Fibroblast of skin of right biceps (primary cell): ENCODE measurements around the gene VASP.

Experiments used
- DNase-seq: peaks from one replicate; pipeline ENCODE4 v3.0.0-alpha.2; 2013

The VASP gene

GRCh38 chr19:45558399-45558878, 51.2 kb downstream of the VASP start:
- peak; percentile 34 for DNase-seq

DNA sequence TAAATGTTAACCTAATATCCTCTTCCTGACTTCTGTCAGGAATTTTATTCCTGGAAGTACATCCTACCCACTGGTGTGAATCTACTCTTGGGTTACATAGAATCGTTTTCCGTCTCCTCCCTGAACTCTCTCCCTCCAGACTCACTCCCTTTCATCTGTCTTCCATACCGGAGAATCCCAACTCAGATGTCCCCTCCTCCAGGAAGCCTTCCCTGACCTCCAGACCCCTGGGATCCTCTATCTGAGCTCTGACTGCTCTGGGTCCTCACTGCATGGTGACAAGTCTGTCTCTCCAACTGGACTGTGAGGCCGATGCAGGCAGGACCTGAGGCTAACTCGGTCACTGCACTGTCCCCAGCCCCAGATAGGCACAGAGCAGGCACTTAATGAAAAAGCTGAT, 52.8 kb downstream of the VASP start:
- DNase-seq: no peak

DNA sequence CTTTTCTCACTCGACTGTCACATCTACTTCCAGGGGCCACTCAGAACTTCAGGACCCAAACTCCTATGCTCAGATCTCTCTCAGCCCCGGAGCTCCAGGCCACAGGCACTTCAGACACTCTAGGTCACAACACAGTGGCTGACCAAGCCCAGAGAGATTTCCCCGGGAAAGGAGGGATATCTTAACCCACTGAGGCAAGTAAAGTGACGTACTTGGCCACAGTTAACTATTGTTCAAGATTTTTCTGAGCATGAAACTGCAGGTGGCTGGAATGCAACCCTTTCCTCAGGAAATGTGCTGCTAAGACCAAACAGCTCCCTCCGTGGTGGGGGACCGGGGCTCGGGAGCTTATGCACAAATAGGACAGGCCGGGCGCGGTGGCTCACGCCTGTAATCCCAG, 53.4 kb downstream of the VASP start:
- no peak for DNase-seq

DNA sequence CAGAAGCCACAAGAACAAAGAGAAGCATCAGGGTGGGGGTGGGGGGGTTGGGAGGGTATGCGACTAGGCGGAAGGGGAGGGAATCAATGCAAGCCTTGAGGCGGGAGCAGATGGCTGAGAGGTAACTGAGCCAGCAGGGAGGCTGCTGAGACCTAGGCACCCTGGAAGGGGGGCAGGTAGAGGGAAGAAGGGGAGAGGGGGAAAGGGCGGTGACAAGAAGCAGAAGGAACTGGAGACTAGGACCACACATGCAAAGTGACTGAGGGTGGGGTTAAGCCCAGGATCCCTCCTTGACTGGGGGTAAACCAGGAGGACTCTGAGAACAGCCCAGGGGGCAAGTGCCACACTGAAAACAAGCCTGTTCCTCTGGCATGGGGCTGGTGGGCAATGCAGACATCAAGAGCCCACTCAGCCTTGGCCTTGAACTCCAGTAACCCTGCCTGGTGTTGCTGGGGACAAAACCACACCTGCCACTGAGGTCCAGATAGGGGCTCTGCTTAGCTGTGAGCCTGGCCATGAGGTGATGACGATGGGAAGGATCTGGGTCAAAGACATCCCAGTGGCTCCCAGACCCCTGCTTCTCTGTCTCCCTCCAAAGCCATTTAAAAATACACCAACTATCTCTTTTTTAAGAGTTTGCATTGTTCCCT, 57.0 kb downstream of the VASP start:
- no peak for DNase-seq

DNA sequence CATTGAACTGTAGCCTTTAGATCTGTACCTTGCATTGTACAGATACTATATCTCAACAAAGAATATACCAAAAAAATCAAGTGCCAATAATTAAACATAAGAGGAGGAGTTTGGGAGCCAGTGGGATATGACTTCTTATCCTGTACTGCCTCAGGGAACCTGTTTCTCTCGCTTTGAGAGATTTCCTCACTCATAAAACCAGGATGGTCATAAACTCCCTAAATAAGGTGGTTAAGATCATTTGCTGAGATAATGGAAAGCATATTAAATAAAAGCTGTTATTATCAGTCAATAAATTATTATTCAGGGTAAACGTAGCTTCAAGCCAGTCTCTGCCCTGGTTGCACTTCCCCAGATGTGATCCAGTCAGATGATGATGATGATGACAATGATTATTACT, 60.3 kb downstream of the VASP start:
- DNase-seq: no peak

DNA sequence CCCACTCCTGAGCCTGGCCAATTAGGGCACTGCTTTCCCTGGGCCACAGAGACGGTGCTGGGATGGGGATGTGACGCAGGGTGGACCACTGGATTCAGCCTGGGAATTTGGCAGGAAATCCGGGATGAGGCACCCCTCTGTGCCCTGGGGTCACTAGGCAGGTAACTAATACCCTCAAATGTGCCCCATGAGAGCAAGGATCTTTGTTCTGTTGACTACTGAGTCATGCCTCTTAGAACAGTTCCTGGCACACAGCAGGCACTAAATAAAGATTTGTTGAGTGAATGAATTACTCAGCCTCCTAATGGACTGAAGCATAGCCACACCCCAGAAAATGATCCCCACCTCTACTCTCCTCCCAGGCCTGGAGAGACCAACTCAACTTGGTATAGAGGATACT, 61.5 kb downstream of the VASP start:
- peak; percentile 77 for DNase-seq

DNA sequence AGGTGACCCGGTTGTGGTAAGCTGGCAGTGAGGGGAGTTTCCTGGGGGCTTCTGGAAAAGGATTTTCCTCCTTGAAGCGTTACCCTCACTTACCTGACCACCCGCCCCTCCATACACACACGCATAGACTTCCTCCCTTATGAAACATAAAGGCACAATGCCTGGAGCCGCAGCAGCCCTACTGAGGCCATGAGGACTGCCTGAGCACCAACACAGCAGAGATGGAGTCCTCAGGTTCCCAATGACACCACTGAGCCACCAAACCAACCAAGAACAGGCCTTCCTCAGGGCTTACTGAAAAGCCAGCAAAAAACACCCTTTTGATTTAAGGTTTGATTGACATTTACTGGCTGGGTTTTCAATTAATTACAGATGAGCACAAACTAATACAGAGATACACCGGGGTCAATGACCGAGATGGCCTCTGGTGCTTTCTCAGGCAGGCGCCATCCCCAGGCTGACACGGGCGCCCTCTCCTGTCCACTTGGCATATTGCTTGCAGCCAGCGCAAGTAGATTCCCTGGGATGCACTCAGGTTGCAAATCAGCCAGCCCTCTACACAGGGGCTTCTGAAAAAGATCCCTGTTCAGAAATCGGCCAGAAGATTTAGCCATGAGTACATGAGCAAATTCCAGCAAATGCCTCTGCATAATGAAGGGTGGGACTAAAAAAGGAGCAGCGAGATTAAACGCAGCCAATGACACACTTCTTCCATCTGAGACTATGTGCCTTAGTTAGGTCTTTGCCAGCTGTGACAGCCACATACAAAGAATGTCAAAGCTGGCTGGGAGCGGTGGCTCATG, 62.5 kb downstream of the VASP start:
- peak; percentile 25 for DNase-seq

DNA sequence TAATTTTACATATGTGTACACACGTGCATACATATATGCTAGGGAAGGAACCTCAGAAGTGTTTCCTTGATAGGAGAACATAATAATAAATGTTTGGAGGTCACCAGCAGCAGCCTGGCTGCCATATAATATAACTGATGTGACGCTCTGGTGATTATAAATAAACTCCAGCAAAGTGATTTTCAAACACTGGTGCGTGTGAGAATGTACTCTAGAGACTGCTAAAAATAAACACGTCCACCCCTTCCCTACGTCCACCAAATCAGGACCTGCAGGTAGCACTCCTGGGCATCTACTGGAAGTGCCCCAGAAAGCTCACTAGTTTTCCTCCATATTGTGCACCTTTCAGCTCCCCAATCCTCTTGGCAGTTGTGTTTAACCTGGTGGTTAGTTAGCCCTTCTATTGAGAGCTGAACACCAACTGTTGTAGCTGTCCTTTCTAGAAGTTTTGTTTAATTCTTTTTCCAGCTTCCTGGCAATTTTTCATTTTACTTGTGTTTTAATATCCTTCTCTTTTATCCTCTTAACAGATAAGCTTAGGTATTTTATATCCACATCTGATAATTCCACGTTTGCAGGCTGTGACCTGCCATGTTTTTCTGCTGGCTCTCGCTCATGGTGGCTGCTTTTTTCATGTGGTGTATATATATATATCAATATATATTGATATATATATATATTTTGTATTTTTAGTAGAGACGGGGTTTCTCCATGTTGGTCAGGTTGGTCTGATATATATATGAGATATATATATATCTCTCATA, 64.4 kb downstream of the VASP start:
- no peak for DNase-seq

DNA sequence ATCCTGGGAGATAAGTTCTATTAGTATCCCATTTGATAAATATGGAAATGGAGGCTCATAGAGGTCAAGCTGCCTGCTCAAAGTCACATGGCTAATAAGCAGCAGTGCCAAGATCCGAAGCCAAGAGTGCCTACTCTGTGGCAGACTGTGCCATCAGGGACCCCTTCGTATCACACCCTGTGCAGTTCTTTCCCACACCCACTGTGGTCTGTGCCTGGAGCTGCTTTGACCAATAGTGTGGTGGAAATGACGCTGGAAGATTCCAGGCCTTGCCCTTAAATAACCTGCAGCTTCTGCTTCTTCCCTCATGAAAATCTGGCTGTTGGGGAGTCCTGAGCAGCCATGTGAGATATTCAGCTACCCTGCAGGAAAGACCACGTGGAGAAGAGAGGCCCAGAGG, 67.2 kb downstream of the VASP start:
- no peak for DNase-seq

DNA sequence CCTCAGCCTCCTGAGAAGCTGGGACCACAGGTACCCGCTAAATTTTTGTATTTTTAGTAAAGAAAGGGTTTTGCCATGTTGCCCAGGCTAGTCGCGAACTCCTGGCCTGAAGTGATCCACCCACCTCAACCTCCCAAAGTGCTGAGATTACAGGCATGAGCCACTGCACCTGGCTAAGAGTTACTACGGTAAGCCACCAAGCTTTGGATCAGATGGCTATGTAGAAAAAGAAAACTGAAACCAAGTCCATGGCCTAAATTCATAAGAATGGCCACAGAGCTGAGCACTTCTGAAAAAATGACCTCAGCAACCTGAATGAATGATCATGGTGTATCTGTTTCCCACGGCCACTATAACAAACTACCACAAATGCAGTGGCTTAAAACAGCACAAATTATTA, 67.9 kb downstream of the VASP start:
- no peak for DNase-seq
